Small intestine (tissue), 16 donors: Measurements from ENCODE around the gene PTPN13. TPM values are rescaled to one million over a fixed set of nuclear protein-coding genes. Genes with fewer than 3 reads are reported as not detected.

Experiments
- DNase-seq, 2 donors: peaks; one replicate each; pipeline versions ENCODE4 v3.0.0 to v3.0.0-alpha.2; 2013
- FAIRE-seq: peaks from 2 replicates; lab custom pipeline; 2012; peaks lifted over from hg19 to GRCh38; lab: Jason Lieb, UNC
- H3K27ac ChIP-seq, 3 donors: one replicate each; pipeline ENCODE4 v1.5.1; 2013; ENCODE audit warnings: low read length in 2 of 3, mild to moderate bottlenecking in 2 of 3, control low read depth in 1 of 3, inconsistent platforms in 1 of 3, low read depth in 1 of 3, moderate library complexity in 1 of 3
- H3K27me3 ChIP-seq, 3 donors: one replicate each; pipeline ENCODE4 v1.6.1; 2013; ENCODE audit warnings: low read length in 3 of 3, inconsistent platforms in 1 of 3; ENCODE audit not compliant: control insufficient read depth in 3 of 3, insufficient read depth in 3 of 3
- H3K36me3 ChIP-seq, 3 donors: one replicate each; pipeline ENCODE4 v1.6.1; 2013; ENCODE audit warnings: low read length in 3 of 3, inconsistent platforms in 1 of 3, low read depth in 1 of 3, mild to moderate bottlenecking in 1 of 3, moderate library complexity in 1 of 3; ENCODE audit not compliant: control insufficient read depth in 3 of 3, insufficient read depth in 2 of 3
- H3K4me1 ChIP-seq, 3 donors: one replicate each; pipeline ENCODE4 v1.6.1; 2013; ENCODE audit warnings: low read length in 2 of 3, inconsistent platforms in 1 of 3, low read depth in 1 of 3, mild to moderate bottlenecking in 1 of 3, moderate library complexity in 1 of 3; ENCODE audit not compliant: control insufficient read depth in 3 of 3, insufficient read depth in 2 of 3
- H3K4me3 ChIP-seq, 3 donors: one replicate each; pipeline ENCODE4 v1.5.1; 2013; ENCODE audit warnings: low read length in 3 of 3, control low read depth in 1 of 3, inconsistent platforms in 1 of 3, low read depth in 1 of 3, mild to moderate bottlenecking in 1 of 3, moderate library complexity in 1 of 3
- H3K9me3 ChIP-seq, 2 donors: one replicate each; pipeline ENCODE4 v1.6.1; 2013; ENCODE audit warnings: low read depth in 1 of 2, low read length in 1 of 2; ENCODE audit not compliant: control insufficient read depth in 2 of 2, insufficient read depth in 1 of 2
- WGBS, 3 donors: extraction: QIAGEN DNeasy Blood & Tissue Kit; methylation state at CpG; one replicate each; pipeline ENCODE4 v1.1.7; 2013; 5-methylcytosine and 5-hydroxymethylcytosine counted together
- long read RNA-seq, 10 donors: transcript quantifications; one replicate each; lab custom pipeline, GENCODE V29; 2026
- polyA plus RNA-seq, 4 donors: library from polyadenylated mRNA; stranded (reverse) in 3 of 4; unstranded in 1 of 4; fragments of 200-250 nt in 3 of 4; fragments of 120-200 nt in 1 of 4; gene quantifications; one replicate each; pipeline versions ENCODE4 v1.2.1 to v1.2.3, GENCODE V29; 2013
- donor health status: healthy with polysubstance abuse.
- donor health status: control.
- donor health status: control.
- donor health status: Bipolar disorder and iron deficiency.
- donor health status: healthy.

The PTPN13 gene
- polyA plus RNA-seq: 10 to 100 TPM in 1 of 4 donors, under 1 TPM in 3; 0.22 to 18.2 (median 0.60) TPM
- long read RNA-seq, donor 1, partial matches to known transcripts: 5 of 5 reads
- long read RNA-seq, donor 1, other reads (novel, unspliced or antisense): 0 of 5 reads
- long read RNA-seq, donor 2: 0 reads
- long read RNA-seq, donor 3: 0 reads
- long read RNA-seq, donor 4: 0 reads
- long read RNA-seq, donor 5: 0 reads
- long read RNA-seq, donor 6: 0 reads
- long read RNA-seq, donor 7, partial matches to known transcripts: 7 of 7 reads
- long read RNA-seq, donor 7, other reads (novel, unspliced or antisense): 0 of 7 reads
- long read RNA-seq, donor 8: 0 reads
- long read RNA-seq, donor 9: 0 reads
- long read RNA-seq, donor 10: 0 reads

GRCh38 chr4:86593688-86594558 lies at the start of gene PTPN13:
Gene PTPN13, plus strand, starts transcription at chr4:86594315. Its CDS starts 40,942 bp downstream, at chr4:86635257.
- peak within 1 kb of the TSS in 2 of 3 donors; percentile 72 for H3K27ac ChIP-seq
- peak within 1 kb of the TSS; percentile 16 to 62 (median 37) for H3K4me3 ChIP-seq
- no peaks in the 10 kb centered on the region for H3K9me3 ChIP-seq
- 2 to 7% (median 3%) methylated on average over 55 to 60 of the region's 60 CpGs for WGBS, 3 donors
- H3K27me3 ChIP-seq: peaks cover 0 to 3% (median 0%) of the 10 kb centered on the region in 3 donors
- DNase-seq (peak; percentile 70 to 95), FAIRE-seq (no peak)
- no peaks in the 10 kb centered on the region for H3K36me3 ChIP-seq
- no peaks in the 10 kb centered on the region for H3K4me1 ChIP-seq

- 87 to 95% (median 95%) methylated on average over 13 to 22 of the region's 22 CpGs for WGBS, 3 donors
- Histone ChIP-seq H3K4me3 (no peak overlapping the region), H3K9me3 (peaks cover 0 to 2% of the 10 kb centered on the region in 2 donors), H3K27ac (no peak overlapping the region), H3K27me3 (no peaks in the 10 kb centered on the region), H3K4me1 (no peaks in the 10 kb centered on the region), H3K36me3 (no peaks in the 10 kb centered on the region)
- FAIRE-seq: no peak
- DNase-seq: no peak
Measured at GRCh38 chr4:86547140-86547539, 47.0 kb upstream of the PTPN13 start.

- Histone ChIP-seq H3K9me3 (peaks cover 0 to 2% of the 10 kb centered on the region in 2 donors), H3K36me3 (no peaks in the 10 kb centered on the region), H3K27me3 (peaks cover 0 to 3% (median 0%) of the 10 kb centered on the region in 3 donors), H3K4me1 (no peaks in the 10 kb centered on the region), H3K4me3 (no peak overlapping the region), H3K27ac (no peak overlapping the region)
- 93 to 95% (median 94%) methylated on average over 4 of the region's 4 CpGs for WGBS, 3 donors
- FAIRE-seq (no peak), DNase-seq (no peak)
Measured at GRCh38 chr4:86549163-86549788, 44.8 kb upstream of the PTPN13 start.

- 96 to 100% (median 98%) methylated on average over 2 of the region's 2 CpGs for WGBS, 3 donors
- no peak for FAIRE-seq
Measured at GRCh38 chr4:86551387-86551786, 42.7 kb upstream of the PTPN13 start.

GRCh38 chr4:86554646-86555045 lies 39.5 kb upstream of the PTPN13 start:
- DNase-seq (no peak), FAIRE-seq (no peak)
- Histone ChIP-seq H3K27me3 (peaks cover 0 to 3% (median 0%) of the 10 kb centered on the region in 3 donors), H3K4me3 (no peak overlapping the region), H3K36me3 (no peaks in the 10 kb centered on the region), H3K9me3 (no peaks in the 10 kb centered on the region), H3K27ac (no peak overlapping the region), H3K4me1 (no peaks in the 10 kb centered on the region)

More at GRCh38 chr4:86551387-86551786, 42.7 kb upstream of the PTPN13 start:
- Histone ChIP-seq H3K9me3 (peaks cover 0 to 2% of the 10 kb centered on the region in 2 donors), H3K4me1 (no peaks in the 10 kb centered on the region), H3K27ac (no peak overlapping the region), H3K4me3 (no peak overlapping the region), H3K36me3 (no peaks in the 10 kb centered on the region), H3K27me3 (peaks cover 0 to 3% (median 0%) of the 10 kb centered on the region in 3 donors)
- no peak for DNase-seq

GRCh38 chr4:86556791-86557415 lies 37.2 kb upstream of the PTPN13 start:
- Histone ChIP-seq H3K27ac (no peak overlapping the region), H3K9me3 (no peaks in the 10 kb centered on the region), H3K4me3 (no peak overlapping the region), H3K36me3 (no peaks in the 10 kb centered on the region), H3K27me3 (peaks cover 0 to 3% (median 0%) of the 10 kb centered on the region in 3 donors), H3K4me1 (peaks cover 0 to 8% (median 0%) of the 10 kb centered on the region in 3 donors)
- DNase-seq: peak in 1 of 2 donors; percentile 6
- FAIRE-seq: no peak

GRCh38 chr4:86557526-86557925 lies 36.6 kb upstream of the PTPN13 start:
- FAIRE-seq: no peak
- no peak for DNase-seq
- H3K36me3 ChIP-seq: no peaks in the 10 kb centered on the region
- peaks cover 0 to 3% (median 0%) of the 10 kb centered on the region in 3 donors for H3K27me3 ChIP-seq
- H3K9me3 ChIP-seq: no peaks in the 10 kb centered on the region
- peaks cover 0 to 8% (median 0%) of the 10 kb centered on the region in 3 donors for H3K4me1 ChIP-seq
- no peak overlapping the region for H3K27ac ChIP-seq
- no peak overlapping the region for H3K4me3 ChIP-seq
- WGBS, 3 donors: 59 to 79% (median 60%) methylated on average over 1 of the region's 1 CpG
